ENCODE results near the gene MROH2A.

DNA sequence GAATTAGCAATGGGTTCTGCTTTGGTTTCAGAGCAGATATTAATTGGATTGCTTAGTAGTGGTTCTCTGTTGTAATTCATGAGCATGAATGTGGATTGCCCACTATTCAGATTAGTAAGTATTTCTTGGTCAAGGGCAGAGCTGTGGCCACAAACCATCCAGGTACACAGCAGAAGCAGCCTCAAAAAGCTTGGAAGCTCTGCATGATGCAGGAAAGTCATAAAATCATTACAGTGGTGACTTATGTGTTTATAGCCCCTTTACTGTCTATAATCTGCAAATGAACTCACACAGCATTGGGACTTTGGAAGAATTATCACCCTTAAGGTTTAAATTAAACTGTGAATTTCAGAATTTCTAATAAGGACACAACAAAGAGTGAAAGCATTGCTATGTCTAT lies 20.0 kb upstream of the MROH2A start:
- TF ChIP-seq, protein P1, sequence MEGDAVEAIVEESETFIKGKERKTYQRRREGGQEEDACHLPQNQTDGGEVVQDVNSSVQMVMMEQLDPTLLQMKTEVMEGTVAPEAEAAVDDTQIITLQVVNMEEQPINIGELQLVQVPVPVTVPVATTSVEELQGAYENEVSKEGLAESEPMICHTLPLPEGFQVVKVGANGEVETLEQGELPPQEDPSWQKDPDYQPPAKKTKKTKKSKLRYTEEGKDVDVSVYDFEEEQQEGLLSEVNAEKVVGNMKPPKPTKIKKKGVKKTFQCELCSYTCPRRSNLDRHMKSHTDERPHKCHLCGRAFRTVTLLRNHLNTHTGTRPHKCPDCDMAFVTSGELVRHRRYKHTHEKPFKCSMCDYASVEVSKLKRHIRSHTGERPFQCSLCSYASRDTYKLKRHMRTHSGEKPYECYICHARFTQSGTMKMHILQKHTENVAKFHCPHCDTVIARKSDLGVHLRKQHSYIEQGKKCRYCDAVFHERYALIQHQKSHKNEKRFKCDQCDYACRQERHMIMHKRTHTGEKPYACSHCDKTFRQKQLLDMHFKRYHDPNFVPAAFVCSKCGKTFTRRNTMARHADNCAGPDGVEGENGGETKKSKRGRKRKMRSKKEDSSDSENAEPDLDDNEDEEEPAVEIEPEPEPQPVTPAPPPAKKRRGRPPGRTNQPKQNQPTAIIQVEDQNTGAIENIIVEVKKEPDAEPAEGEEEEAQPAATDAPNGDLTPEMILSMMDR (IDR thresholded peaks at IDR 0.05 in 2 of 3, conservative IDR thresholded peaks at IDR 0.05 in 1 of 3; ENCODE audit: borderline replicate concordance in 1 of 3, insufficient read depth in 1 of 3, low read depth in 2 of 3, low read length in 2 of 3) = no peak
- TF ChIP-seq REST (IDR thresholded peaks at IDR 0.05; ENCODE audit: low read depth) = no peak
- TF ChIP-seq POLR2AphosphoS5 (IDR thresholded peaks at IDR 0.05; ENCODE audit: low read depth, low read length) = no peak
- TF ChIP-seq RAD21 (IDR thresholded peaks at IDR 0.05; ENCODE audit: low read depth) = no peak
- TF ChIP-seq SRF (IDR thresholded peaks at IDR 0.05; ENCODE audit: low read depth) = no peak
- TF ChIP-seq POLR2A (IDR thresholded peaks at IDR 0.05; ENCODE audit: borderline replicate concordance, extremely low read depth, insufficient read depth, insufficient read length) = no peak

All from HCT116 (cell line).